OCI-LY7 (cell line): ENCODE results near the gene SMCHD1. TPM values are rescaled to one million over a fixed set of nuclear protein-coding genes. Genes with fewer than 3 reads are reported as not detected.

ENCODE experiments used
- BruUV-seq: library from RNA; stranded (reverse); fragments of 400-500 nt; replicated peaks from 2 replicates; lab custom pipeline; 2021; lab: Mats Ljungman, UMichigan
- CTCF ChIA-PET: fragments of 300-600 bp; sonication (Branson Sonifier 250); formaldehyde crosslinking; loops from one replicate; lab custom pipeline; 2022; ENCODE audit warnings: antibody characterized with exemption; ENCODE audit not compliant: unreplicated experiment; lab: Charles Lee
- POLR2A ChIA-PET: fragments of 300-600 bp; sonication (Branson Sonifier 250); formaldehyde crosslinking; loops from one replicate; lab custom pipeline; 2022; ENCODE audit warnings: antibody characterized with exemption; lab: Charles Lee
- DNase-seq: peaks from one replicate; pipeline ENCODE4 v3.0.0-alpha.2; 2015; ENCODE audit warnings: low spot score
- H2AFZ ChIP-seq: fragments of 200-600 bp; sonication (generic), shearing (Covaris generic); 2 replicates; pipeline ENCODE4 v1.6.1; 2014; ENCODE audit warnings: mild to moderate bottlenecking, antibody characterized with exemption, low read length, moderate library complexity
- H3K27ac ChIP-seq: fragments of 200-600 bp; sonication (generic); 2 replicates; pipeline ENCODE4 v1.5.1; 2014; ENCODE audit warnings: mixed run types, low read depth, mild to moderate bottlenecking, moderate library complexity, low read length, inconsistent platforms; ENCODE audit not compliant: poor library complexity, severe bottlenecking
- H3K36me3 ChIP-seq: fragments of 200-600 bp; sonication (generic); 2 replicates; pipeline ENCODE4 v1.6.1; 2014; ENCODE audit warnings: mild to moderate bottlenecking, antibody characterized with exemption, low read length, moderate library complexity, mixed read lengths; ENCODE audit not compliant: insufficient read depth
- H3K4me1 ChIP-seq: fragments of 200-600 bp; sonication (generic); 2 replicates; pipeline ENCODE4 v1.5.1; 2014; ENCODE audit warnings: mild to moderate bottlenecking, low read length; ENCODE audit not compliant: insufficient read depth, poor library complexity, severe bottlenecking
- H3K4me2 ChIP-seq: fragments of 200-600 bp; sonication (generic); 2 replicates; pipeline ENCODE4 v1.6.1; 2014; ENCODE audit warnings: mild to moderate bottlenecking, low read length
- H3K4me3 ChIP-seq: fragments of 200-600 bp; sonication (generic); 2 replicates; pipeline ENCODE4 v1.5.1; 2014; ENCODE audit warnings: mild to moderate bottlenecking, low read depth, low read length; ENCODE audit not compliant: poor library complexity, severe bottlenecking
- H3K79me2 ChIP-seq: fragments of 200-600 bp; sonication (generic); 2 replicates; pipeline ENCODE4 v1.6.1; 2016; ENCODE audit warnings: low read depth, mild to moderate bottlenecking, low read length, moderate library complexity, mixed read lengths; ENCODE audit not compliant: insufficient read depth
- H3K9me2 ChIP-seq: fragments of 200-600 bp; sonication (generic); 2 replicates; pipeline ENCODE4 v1.6.1; 2016; ENCODE audit warnings: mild to moderate bottlenecking, low read length, mixed read lengths; ENCODE audit not compliant: insufficient read depth
- H3K9me3 ChIP-seq: fragments of 200-600 bp; sonication (generic); 2 replicates; pipeline ENCODE4 v1.6.1; 2014; ENCODE audit warnings: mild to moderate bottlenecking, mixed run types, low read length, mixed read lengths
- H4K20me1 ChIP-seq: fragments of 200-600 bp; sonication (generic); 2 replicates; pipeline ENCODE4 v1.6.1; 2014; ENCODE audit warnings: mild to moderate bottlenecking, antibody characterized with exemption, low read length, moderate library complexity, mixed read lengths; ENCODE audit not compliant: insufficient read depth
- CTCF ChIP-seq: fragments of 200-600 bp; sonication (generic); conservative IDR thresholded peaks from 2 replicates; pipeline ENCODE4 v1.5.1; 2014; ENCODE audit warnings: mild to moderate bottlenecking, antibody characterized with exemption, low read length, moderate library complexity, mixed read lengths
- EZH2phosphoT487 ChIP-seq: fragments of 200-600 bp; sonication (generic); IDR thresholded peaks from 2 replicates; pipeline ENCODE4 v1.6.1; 2018; ENCODE audit warnings: low read depth, borderline replicate concordance, mild to moderate bottlenecking, mixed run types, antibody characterized with exemption, low read length, moderate library complexity, mixed read lengths
- intact Hi-C: fragments of 100-400 bp; cut with micrococcal nuclease; formaldehyde crosslinking; loops from one replicate; pipeline ENCODE4 v1.10.0; 2022; ENCODE audit not compliant: unreplicated experiment
- total RNA-seq, 2 experiments: library from RNA; depleted of rRNA in 1 of 2; stranded (reverse); fragments of >200 nt in 1 of 2; shearing (Covaris generic) in 1 of 2; gene quantifications; 2 replicates each; pipeline ENCODE4 v1.2.3, GENCODE V29; 2014 to 2022

Gene SMCHD1
- total RNA-seq, 2 experiments from 2014 or later, result 114 to 140 TPM

- H2AFZ ChIP-seq, result no peak overlapping the region
- H3K27ac ChIP-seq, result no peak overlapping the region
- intact Hi-C loops, result no loop called here
- no peaks in the 10 kb centered on the region for H3K4me1 ChIP-seq
- no TSS peak for BruUV-seq
- no peak overlapping the region for H3K4me3 ChIP-seq
- H3K9me2 ChIP-seq, result no peaks in the 10 kb centered on the region
- H4K20me1 ChIP-seq, result no peaks in the 10 kb centered on the region
- TF ChIP-seq CTCF, result no peak
- no peak for TF ChIP-seq EZH2phosphoT487
- DNase-seq, result no peak
- no peaks in the 10 kb centered on the region; the same call in 1 of the 2 replicates for H3K9me3 ChIP-seq
- H3K4me2 ChIP-seq, result no peak overlapping the region
- POLR2A ChIA-PET, result no interaction called here
- 0 out of 2 replicates have a peak, but pooled peaks cover 8% of the 10 kb centered on the region for H3K36me3 ChIP-seq
- CTCF ChIA-PET, result no interaction called here
- H3K79me2 ChIP-seq, result no peaks in the 10 kb centered on the region
These were observed 155.9 kb downstream of the SMCHD1 start for GRCh38 chr18:2811416-2811815.

DNA sequence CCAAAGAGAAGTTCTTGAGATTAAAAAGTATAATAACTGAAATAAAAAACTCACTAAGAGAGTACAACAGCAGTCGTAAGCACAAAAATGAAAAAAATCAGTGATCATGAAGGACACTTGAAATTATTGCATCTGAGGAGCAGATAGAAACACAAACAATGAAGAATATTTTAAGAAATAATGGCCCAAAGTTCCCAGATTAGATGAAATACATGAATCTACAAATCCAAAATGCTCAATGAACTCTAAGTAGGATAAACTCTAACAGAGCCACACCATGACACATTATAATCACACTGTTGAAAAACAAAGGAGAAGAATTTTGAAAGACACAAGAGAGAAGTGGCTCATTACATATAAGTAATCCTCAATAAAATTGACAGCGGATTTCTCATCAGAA lies 159.4 kb downstream of the SMCHD1 start:
- CTCF ChIA-PET, result no interaction called here
- Histone ChIP-seq H3K4me3 (no peak overlapping the region), H3K9me3 (no peaks in the 10 kb centered on the region), H3K27ac (no peak overlapping the region), H3K79me2 (no peaks in the 10 kb centered on the region), H3K9me2 (no peaks in the 10 kb centered on the region), H4K20me1 (no peaks in the 10 kb centered on the region), H3K36me3 (no peaks in the 10 kb centered on the region), H2AFZ (no peak overlapping the region), H3K4me1 (no peaks in the 10 kb centered on the region), H3K4me2 (no peak overlapping the region)
- POLR2A ChIA-PET, result no interaction called here
- no peak for DNase-seq
- intact Hi-C loops, result no loop called here
- no peak for TF ChIP-seq EZH2phosphoT487
- TF ChIP-seq CTCF, result no peak
- BruUV-seq, result no TSS peak

DNA sequence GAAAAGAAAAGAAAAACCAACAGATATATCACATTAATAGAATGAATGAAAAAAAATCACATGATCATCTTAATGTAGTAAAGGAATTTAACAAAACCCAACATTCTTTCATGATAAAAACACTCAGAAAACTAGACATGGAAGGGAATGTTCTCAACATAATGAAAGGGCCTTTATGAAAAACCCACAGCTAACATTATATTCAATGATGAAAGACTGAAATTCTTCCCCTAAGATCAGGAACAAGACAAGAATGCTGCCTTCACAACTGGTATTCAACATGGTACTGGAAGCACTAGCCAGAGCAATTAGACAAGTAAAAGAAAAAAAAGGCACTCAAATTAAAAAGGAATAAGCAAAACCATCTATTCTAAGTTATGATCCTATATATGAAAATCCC lies 162.8 kb downstream of the SMCHD1 start:
- Histone ChIP-seq H4K20me1 (no peaks in the 10 kb centered on the region), H3K4me2 (no peak overlapping the region), H3K79me2 (no peaks in the 10 kb centered on the region), H3K27ac (no peak overlapping the region), H2AFZ (no peak overlapping the region), H3K9me2 (no peaks in the 10 kb centered on the region), H3K9me3 (no peaks in the 10 kb centered on the region), H3K4me3 (no peak overlapping the region), H3K36me3 (no peaks in the 10 kb centered on the region), H3K4me1 (no peaks in the 10 kb centered on the region)
- POLR2A ChIA-PET, result no interaction called here
- no TSS peak for BruUV-seq
- intact Hi-C loops, result no loop called here
- CTCF ChIA-PET, result no interaction called here
- no peak for TF ChIP-seq CTCF
- TF ChIP-seq EZH2phosphoT487, result no peak
- no peak for DNase-seq
